SU-DHL-6 (cell line): ENCODE results near the gene GSTA3.
"Not testable (repeated sequence)": the region's sequence is repeated elsewhere in the genome, so short reads cannot be mapped to it uniquely, and the experiment has no call there.

Source experiments
- H2AFZ ChIP-seq: fragments of 200-600 bp; sonication (generic); 2 replicates; pipeline ENCODE4 v1.6.1; 2014; ENCODE audit warnings: low read depth, mild to moderate bottlenecking, moderate library complexity, mixed read lengths, antibody characterized with exemption, low read length; ENCODE audit not compliant: severe bottlenecking
- H3F3A ChIP-seq: fragments of 200-600 bp; shearing (Covaris generic); 2 replicates; pipeline ENCODE4 v1.6.0; 2016; ENCODE audit warnings: antibody characterized with exemption, mild to moderate bottlenecking; ENCODE audit not compliant: insufficient read depth
- H3K27ac ChIP-seq: fragments of 200-600 bp; sonication (generic); 2 replicates; pipeline ENCODE4 v1.5.1; 2016; ENCODE audit warnings: low read depth, mild to moderate bottlenecking, low read length, moderate library complexity, mixed read lengths
- H3K27me3 ChIP-seq: fragments of 200-600 bp; sonication (generic), shearing (Covaris generic); 2 replicates; pipeline ENCODE4 v1.6.0; 2014; ENCODE audit warnings: mild to moderate bottlenecking, low read length
- H3K36me3 ChIP-seq: fragments of 200-600 bp; sonication (generic); 2 replicates; pipeline ENCODE4 v1.6.1; 2014; ENCODE audit warnings: mild to moderate bottlenecking, low read length, mixed read lengths
- H3K4me2 ChIP-seq: fragments of 300-600, 200-600 bp; shearing (Covaris generic), sonication (generic); 2 replicates; pipeline ENCODE4 v1.6.0; 2014; ENCODE audit warnings: low read length, low read depth, mild to moderate bottlenecking; ENCODE audit not compliant: poor library complexity, severe bottlenecking
- H3K4me3 ChIP-seq: fragments of 200-600 bp; sonication (generic); 2 replicates; pipeline ENCODE4 v1.5.1; 2014; ENCODE audit warnings: antibody characterized with exemption, low read length, mild to moderate bottlenecking, mixed read lengths; ENCODE audit not compliant: insufficient read depth, poor library complexity, severe bottlenecking
- H3K79me2 ChIP-seq: fragments of 200-600 bp; sonication (generic); 2 replicates; pipeline ENCODE4 v1.6.1; 2014; ENCODE audit warnings: mild to moderate bottlenecking, low read length, moderate library complexity; ENCODE audit not compliant: insufficient read depth
- H3K9ac ChIP-seq: fragments of 200-600 bp; sonication (generic); 2 replicates; pipeline ENCODE4 v1.7.0; 2014; ENCODE audit warnings: mild to moderate bottlenecking, low read length
- H3K9me2 ChIP-seq: fragments of 200-600 bp; sonication (generic); replicated peaks from 2 replicates; pipeline ENCODE4 v1.6.1; 2014; ENCODE audit warnings: low read length; ENCODE audit not compliant: insufficient read depth
- H3K9me3 ChIP-seq: fragments of 200-600 bp; sonication (generic); 2 replicates; pipeline ENCODE4 v1.6.1; 2014; ENCODE audit warnings: low read length, mixed read lengths; ENCODE audit not compliant: insufficient read depth
- H4K20me1 ChIP-seq: fragments of 200-600 bp; sonication (generic); 2 replicates; pipeline ENCODE4 v1.6.1; 2014; ENCODE audit warnings: low read depth, mild to moderate bottlenecking, antibody characterized with exemption, low read length, moderate library complexity, mixed read lengths
- EZH2phosphoT487 ChIP-seq: fragments of 200-600 bp; sonication (generic), shearing (Covaris generic); conservative IDR thresholded peaks from 2 replicates; pipeline ENCODE4 v1.6.1; 2018; ENCODE audit warnings: mild to moderate bottlenecking, antibody characterized with exemption, low read length, moderate library complexity, mixed read lengths
- TF ChIP-seq, protein P1 (sequence below): fragments of 200-600 bp; sonication (generic); IDR thresholded peaks from one replicate; pipeline ENCODE4 v1.5.1; 2017; ENCODE audit warnings: antibody characterized with exemption, mild to moderate bottlenecking, low read length, moderate library complexity; ENCODE audit not compliant: insufficient read depth, poor library complexity, severe bottlenecking

GSTA3 gene

DNA sequence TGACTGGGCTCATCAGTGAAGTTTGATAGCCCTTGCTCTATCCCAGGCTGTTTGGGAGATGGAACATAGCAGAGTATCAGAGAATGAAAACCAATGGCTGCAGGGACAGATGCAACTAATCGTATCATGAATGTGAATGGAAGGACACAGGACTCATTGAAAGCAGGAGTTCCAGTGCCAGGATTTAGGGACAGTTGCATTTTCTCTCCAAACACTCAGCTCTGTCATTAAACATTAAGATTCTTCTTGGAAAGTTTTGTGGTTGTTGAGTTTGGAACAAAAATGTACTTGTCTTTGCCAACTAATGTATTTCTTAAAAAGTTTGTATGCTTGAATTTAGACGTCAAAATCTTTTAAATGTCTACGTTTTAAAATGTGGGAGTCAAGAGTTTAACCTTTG is 37.9 kb downstream of the GSTA3 start:
- no peak overlapping the region for H3K4me2 ChIP-seq
- no peaks in the 10 kb centered on the region for H3K27me3 ChIP-seq
- no peaks in the 10 kb centered on the region for H3K36me3 ChIP-seq
- no peak overlapping the region for H2AFZ ChIP-seq
- TF ChIP-seq, protein P1, sequence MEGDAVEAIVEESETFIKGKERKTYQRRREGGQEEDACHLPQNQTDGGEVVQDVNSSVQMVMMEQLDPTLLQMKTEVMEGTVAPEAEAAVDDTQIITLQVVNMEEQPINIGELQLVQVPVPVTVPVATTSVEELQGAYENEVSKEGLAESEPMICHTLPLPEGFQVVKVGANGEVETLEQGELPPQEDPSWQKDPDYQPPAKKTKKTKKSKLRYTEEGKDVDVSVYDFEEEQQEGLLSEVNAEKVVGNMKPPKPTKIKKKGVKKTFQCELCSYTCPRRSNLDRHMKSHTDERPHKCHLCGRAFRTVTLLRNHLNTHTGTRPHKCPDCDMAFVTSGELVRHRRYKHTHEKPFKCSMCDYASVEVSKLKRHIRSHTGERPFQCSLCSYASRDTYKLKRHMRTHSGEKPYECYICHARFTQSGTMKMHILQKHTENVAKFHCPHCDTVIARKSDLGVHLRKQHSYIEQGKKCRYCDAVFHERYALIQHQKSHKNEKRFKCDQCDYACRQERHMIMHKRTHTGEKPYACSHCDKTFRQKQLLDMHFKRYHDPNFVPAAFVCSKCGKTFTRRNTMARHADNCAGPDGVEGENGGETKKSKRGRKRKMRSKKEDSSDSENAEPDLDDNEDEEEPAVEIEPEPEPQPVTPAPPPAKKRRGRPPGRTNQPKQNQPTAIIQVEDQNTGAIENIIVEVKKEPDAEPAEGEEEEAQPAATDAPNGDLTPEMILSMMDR = no peak
- no peak for TF ChIP-seq EZH2phosphoT487
- H3K79me2 ChIP-seq = no peaks in the 10 kb centered on the region
- H3K9me3 ChIP-seq = no peaks in the 10 kb centered on the region
- no peaks in the 10 kb centered on the region for H4K20me1 ChIP-seq
- H3F3A ChIP-seq = no peaks in the 10 kb centered on the region
- no peak overlapping the region for H3K9ac ChIP-seq
- no peak overlapping the region for H3K27ac ChIP-seq
- no peak overlapping the region for H3K4me3 ChIP-seq
- H3K9me2 ChIP-seq = no peaks in the 10 kb centered on the region

DNA sequence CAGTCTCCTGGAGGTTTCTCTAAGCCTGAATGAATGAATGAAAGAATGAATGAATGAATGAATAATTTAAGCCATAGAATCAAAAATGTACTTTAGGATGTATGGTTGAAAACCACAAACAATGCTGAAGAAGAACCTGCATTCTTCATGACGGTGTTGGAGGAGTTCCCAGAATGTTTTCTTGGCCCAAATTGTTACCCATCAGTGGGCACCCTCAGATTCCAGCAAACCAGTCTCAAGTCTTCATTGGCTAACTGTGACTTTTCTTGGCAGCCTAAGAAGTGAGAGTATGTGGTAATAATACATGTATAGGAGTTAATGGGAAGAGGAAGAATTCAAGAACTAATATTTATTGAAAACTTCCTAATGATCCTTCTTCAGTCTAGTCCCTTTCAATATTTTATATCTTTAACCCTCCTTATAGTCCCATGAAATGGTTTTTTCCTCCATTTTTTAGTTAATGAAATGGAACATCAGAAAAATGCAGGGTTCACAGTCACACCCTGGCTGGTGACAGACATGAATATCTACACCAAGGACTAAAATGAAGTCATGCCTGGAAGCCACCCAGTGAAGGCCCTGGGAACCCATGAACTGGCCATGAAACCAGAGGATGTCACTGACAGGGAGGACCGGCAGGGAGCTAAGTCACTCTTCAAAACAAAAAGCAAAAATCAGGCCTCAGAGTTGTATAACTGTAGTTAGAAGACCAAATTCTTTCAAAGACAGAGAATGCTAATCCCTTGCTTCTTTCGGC is 39.0 kb downstream of the GSTA3 start:
- H3K9me3 ChIP-seq, H3K27me3 ChIP-seq, H4K20me1 ChIP-seq, H3K9ac ChIP-seq, H3K36me3 ChIP-seq, H2AFZ ChIP-seq, H3K4me3 ChIP-seq, H3K79me2 ChIP-seq, H3K27ac ChIP-seq, H3K9me2 ChIP-seq, H3K4me2 ChIP-seq, H3F3A ChIP-seq: not testable (repeated sequence)

DNA sequence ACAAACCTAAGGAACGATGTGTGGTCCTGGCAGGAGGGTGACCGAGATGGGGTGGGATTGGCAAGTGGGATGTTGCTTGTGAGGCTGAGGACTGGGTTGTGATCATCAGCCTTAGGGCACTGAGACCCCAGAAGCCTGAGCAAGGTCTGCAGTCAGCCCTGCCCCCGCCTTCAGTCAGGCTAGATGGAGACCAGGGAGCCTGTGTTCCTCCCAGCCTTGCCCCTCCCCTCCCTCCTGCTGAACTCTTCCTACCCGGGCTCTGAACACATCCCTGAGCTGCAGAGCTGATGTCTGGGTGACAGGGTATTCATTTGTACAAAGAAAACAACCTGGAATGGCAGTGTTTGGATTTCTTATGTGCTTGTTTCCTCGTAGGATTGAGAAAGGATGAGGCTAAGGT is 40.6 kb downstream of the GSTA3 start:
- not testable (repeated sequence) for H2AFZ ChIP-seq, H3K27me3 ChIP-seq, H4K20me1 ChIP-seq, H3F3A ChIP-seq, H3K36me3 ChIP-seq, H3K4me3 ChIP-seq, H3K79me2 ChIP-seq, H3K9ac ChIP-seq, H3K27ac ChIP-seq, H3K4me2 ChIP-seq, H3K9me2 ChIP-seq, H3K9me3 ChIP-seq

DNA sequence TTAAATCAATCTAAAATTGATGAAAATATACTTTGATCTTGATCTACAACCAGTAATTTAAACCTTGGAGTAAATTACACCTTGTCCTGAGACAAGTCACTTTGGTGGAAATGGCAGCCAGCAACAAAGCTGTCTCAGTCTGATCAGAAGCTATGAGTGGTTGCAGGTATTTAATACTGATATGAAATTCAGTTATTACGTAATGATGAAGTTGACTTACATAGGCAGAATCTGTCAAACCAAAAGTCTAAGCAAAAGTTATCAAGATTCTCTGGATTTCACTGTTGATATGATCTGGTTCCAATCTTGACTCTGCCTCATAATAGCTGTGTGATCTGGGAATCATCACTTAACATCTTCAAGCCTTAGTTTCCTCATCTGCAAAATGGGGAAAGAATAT is 41.3 kb downstream of the GSTA3 start:
- no peaks in the 10 kb centered on the region for H3F3A ChIP-seq
- H3K27ac ChIP-seq = no peak overlapping the region
- no peak overlapping the region for H3K9ac ChIP-seq
- no peaks in the 10 kb centered on the region for H3K27me3 ChIP-seq
- no peaks in the 10 kb centered on the region for H3K9me3 ChIP-seq
- H3K4me3 ChIP-seq = no peak overlapping the region
- H3K4me2 ChIP-seq = no peak overlapping the region
- no peak overlapping the region for H2AFZ ChIP-seq
- no peaks in the 10 kb centered on the region for H3K36me3 ChIP-seq
- no peak for TF ChIP-seq EZH2phosphoT487
- TF ChIP-seq, protein P1 = no peak
- no peaks in the 10 kb centered on the region for H4K20me1 ChIP-seq
- no peaks in the 10 kb centered on the region for H3K79me2 ChIP-seq
- H3K9me2 ChIP-seq = no peaks in the 10 kb centered on the region

DNA sequence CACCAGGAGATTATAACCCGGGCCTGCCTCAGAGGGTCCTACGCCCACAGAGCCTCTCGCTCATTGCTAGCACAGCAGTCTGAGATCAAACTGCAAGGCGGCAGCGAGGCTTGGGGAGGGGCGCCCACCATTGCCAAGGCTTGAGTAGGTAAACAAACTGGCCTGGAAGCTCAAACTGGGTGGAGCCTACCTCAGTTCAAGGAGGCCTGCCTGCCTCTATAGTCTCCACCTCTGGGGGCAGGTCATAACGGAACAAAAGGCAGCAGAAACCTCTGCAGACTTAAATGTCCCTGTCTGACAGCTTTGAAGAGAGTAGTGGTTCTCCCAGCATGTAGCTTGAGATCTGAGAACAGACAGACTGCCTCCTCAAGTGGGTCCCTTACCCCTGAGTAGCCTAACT is 48.3 kb downstream of the GSTA3 start:
- H3K27me3 ChIP-seq, H3K4me2 ChIP-seq, H3F3A ChIP-seq, H3K4me3 ChIP-seq, H3K36me3 ChIP-seq, H3K9me3 ChIP-seq, H2AFZ ChIP-seq, H4K20me1 ChIP-seq, H3K79me2 ChIP-seq, H3K27ac ChIP-seq, H3K9me2 ChIP-seq, H3K9ac ChIP-seq: not testable (repeated sequence)
